Activated CD8-positive, alpha-beta T cell treated with anti-CD3 and anti-CD28 coated beads for 36 hours (primary cell): ENCODE measurements around the gene KCNMA1. TPM values are rescaled to one million over a fixed set of nuclear protein-coding genes. Genes with fewer than 3 reads are reported as not detected.
A peak's percentile ranks its signal among the peaks of the same experiment; 100 is the strongest.

ENCODE experiments used
- ATAC-seq: fragments of 200-7000 bp; cut with Tn5 transposase; one replicate; pipeline ENCODE4 v1.10.0; 2021; ENCODE audit warnings: mild to moderate bottlenecking, moderate library complexity
- CTCF ChIA-PET: fragments of 350-600 bp; sonication (Branson Sonifier 250); formaldehyde crosslinking; loops from one replicate; lab custom pipeline; 2021; ENCODE audit warnings: antibody characterized with exemption; lab: Charles Lee
- POLR2A ChIA-PET: fragments of 350-600 bp; sonication (Branson Sonifier 250); formaldehyde crosslinking; loops from one replicate; lab custom pipeline; 2021; ENCODE audit warnings: antibody characterized with exemption; lab: Charles Lee
- DNase-seq: peaks from one replicate; pipeline ENCODE4 v3.0.0-alpha.2; 2020
- H3K27ac Mint-ChIP-seq: one replicate; pipeline ENCODE4 v1.8.0; 2021; ENCODE audit warnings: mild to moderate bottlenecking, mixed read lengths
- H3K27me3 Mint-ChIP-seq: one replicate; pipeline ENCODE4 v1.8.0; 2021; ENCODE audit warnings: mixed read lengths
- H3K36me3 Mint-ChIP-seq: one replicate; pipeline ENCODE4 v1.8.0; 2021; ENCODE audit warnings: low read depth, mixed read lengths
- H3K4me1 Mint-ChIP-seq: one replicate; pipeline ENCODE4 v1.8.0; 2021; ENCODE audit warnings: low read depth, mixed read lengths
- H3K4me3 Mint-ChIP-seq: one replicate; pipeline ENCODE4 v1.8.0; 2021; ENCODE audit warnings: mild to moderate bottlenecking, moderate library complexity, mixed read lengths
- H3K9me3 Mint-ChIP-seq: one replicate; pipeline ENCODE4 v1.8.0; 2021; ENCODE audit warnings: mixed read lengths
- intact Hi-C: fragments of 100-400 bp; cut with micrococcal nuclease; formaldehyde crosslinking; loops from one replicate; pipeline ENCODE4 v1.10.0; 2022
- total RNA-seq, 2 experiments: library from RNA; stranded (reverse); gene quantifications; one replicate each; pipeline ENCODE4 v1.2.3, GENCODE V29; 2021
- TF ChIP-seq, protein P1 (sequence below): fragments of 200-600 bp; IDR thresholded peaks from one replicate; pipeline ENCODE4 v1.8.0; 2022; ENCODE audit warnings: antibody characterized with exemption, mild to moderate bottlenecking

KCNMA1 gene
- total RNA-seq, 2 experiments from 2014 or later: 0.18 TPM; not detected in 1

GRCh38 chr10:77334501-77334900 is 303.1 kb downstream of the KCNMA1 start:
- Mint-ChIP-seq H3K4me3 (no peak overlapping the region), H3K27ac (no peak overlapping the region), H3K9me3 (peaks cover 4% of the 10 kb centered on the region), H3K4me1 (no peaks in the 10 kb centered on the region), H3K36me3 (no peaks in the 10 kb centered on the region), H3K27me3 (no peaks in the 10 kb centered on the region)
- intact Hi-C loops: no loop called here
- ChIA-PET CTCF (no interaction called here), POLR2A (no interaction called here)
- no peak for DNase-seq
- TF ChIP-seq, protein P1, sequence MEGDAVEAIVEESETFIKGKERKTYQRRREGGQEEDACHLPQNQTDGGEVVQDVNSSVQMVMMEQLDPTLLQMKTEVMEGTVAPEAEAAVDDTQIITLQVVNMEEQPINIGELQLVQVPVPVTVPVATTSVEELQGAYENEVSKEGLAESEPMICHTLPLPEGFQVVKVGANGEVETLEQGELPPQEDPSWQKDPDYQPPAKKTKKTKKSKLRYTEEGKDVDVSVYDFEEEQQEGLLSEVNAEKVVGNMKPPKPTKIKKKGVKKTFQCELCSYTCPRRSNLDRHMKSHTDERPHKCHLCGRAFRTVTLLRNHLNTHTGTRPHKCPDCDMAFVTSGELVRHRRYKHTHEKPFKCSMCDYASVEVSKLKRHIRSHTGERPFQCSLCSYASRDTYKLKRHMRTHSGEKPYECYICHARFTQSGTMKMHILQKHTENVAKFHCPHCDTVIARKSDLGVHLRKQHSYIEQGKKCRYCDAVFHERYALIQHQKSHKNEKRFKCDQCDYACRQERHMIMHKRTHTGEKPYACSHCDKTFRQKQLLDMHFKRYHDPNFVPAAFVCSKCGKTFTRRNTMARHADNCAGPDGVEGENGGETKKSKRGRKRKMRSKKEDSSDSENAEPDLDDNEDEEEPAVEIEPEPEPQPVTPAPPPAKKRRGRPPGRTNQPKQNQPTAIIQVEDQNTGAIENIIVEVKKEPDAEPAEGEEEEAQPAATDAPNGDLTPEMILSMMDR: no peak
- ATAC-seq: no peak

DNA sequence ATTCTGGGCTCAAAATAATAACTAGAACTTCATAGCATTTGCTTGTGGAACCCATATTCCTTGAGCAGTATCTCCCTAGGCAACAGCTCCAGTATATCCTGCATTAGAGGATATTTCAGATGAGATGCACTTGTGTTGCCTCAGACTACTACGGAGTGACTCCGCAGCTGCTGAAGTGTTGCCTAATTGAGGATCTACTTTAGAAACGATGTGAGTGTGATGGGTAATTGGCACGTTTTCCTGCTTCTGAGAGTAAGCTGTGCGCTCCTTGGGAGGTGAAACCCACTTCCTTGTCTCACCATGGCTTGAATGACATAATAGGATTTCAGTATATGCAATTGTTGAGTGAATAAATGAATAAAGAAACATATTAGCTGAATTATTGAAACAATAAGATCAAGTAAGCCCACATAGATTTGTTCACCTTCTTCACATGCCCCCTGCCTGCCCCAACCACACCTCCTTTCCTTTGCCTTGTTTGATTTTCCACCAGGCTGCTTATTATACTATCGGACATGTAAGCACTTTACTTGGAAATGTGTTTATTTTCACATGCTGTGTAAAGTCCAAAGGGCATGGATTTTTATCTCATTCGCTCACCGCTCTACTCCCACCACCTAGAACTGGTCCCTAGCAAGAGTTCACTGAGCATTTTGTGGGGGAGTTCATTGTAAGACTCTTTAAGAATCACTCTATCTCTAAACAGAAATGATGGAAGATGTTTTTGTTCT is 303.8 kb downstream of the KCNMA1 start:
- DNase-seq (no peak), ATAC-seq (no peak)
- no peaks in the 10 kb centered on the region for H3K27me3 Mint-ChIP-seq
- TF ChIP-seq, protein P1: no peak
- H3K9me3 Mint-ChIP-seq: no peaks in the 10 kb centered on the region
- H3K27ac Mint-ChIP-seq: no peak overlapping the region
- no peaks in the 10 kb centered on the region for H3K36me3 Mint-ChIP-seq
- intact Hi-C loops: no loop called here
- ChIA-PET CTCF (no interaction called here), POLR2A (no interaction called here)
- H3K4me1 Mint-ChIP-seq: no peaks in the 10 kb centered on the region
- no peak overlapping the region for H3K4me3 Mint-ChIP-seq

- ChIA-PET CTCF (no interaction called here), POLR2A (no interaction called here)
- no peak for ATAC-seq
- no peak overlapping the region for H3K27ac Mint-ChIP-seq
- intact Hi-C loops: no loop called here
- no peak overlapping the region for H3K4me3 Mint-ChIP-seq
- no peaks in the 10 kb centered on the region for H3K36me3 Mint-ChIP-seq
- peaks cover 6% of the 10 kb centered on the region for H3K4me1 Mint-ChIP-seq
- no peak for DNase-seq
- TF ChIP-seq, protein P1: no peak
- H3K27me3 Mint-ChIP-seq: no peaks in the 10 kb centered on the region
- no peaks in the 10 kb centered on the region for H3K9me3 Mint-ChIP-seq
Observed at GRCh38 chr10:77332256-77332655, 305.4 kb downstream of the KCNMA1 start.

DNA sequence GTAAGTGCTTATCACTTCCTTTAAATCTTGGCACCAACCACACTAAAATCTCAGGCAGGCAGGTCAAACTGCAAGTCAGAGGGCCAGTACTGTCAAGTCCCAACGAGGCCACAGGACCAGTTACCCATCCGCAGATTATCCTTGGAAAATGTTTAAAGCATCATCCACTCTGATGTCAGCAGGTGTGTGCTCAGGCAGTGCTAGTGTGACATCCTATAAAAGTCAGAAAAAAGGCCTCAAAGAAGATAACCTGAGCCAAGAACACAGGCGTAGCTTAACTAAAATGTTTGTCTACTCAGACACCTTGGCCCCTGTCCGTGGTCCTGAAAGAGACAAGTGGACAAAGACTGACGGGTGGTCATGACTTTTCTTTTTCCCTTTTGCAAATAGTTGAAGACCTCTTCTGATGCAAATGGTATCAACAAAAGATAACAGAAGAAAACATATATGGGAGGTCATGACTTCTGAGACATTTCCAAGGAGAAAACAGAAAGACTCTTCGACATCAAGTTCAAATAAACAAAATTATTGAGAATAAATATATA is 309.3 kb downstream of the KCNMA1 start:
- no peak for ATAC-seq
- Mint-ChIP-seq H3K9me3 (no peaks in the 10 kb centered on the region), H3K36me3 (no peaks in the 10 kb centered on the region), H3K27me3 (no peaks in the 10 kb centered on the region), H3K4me1 (peaks cover 6% of the 10 kb centered on the region), H3K27ac (no peak overlapping the region), H3K4me3 (no peak overlapping the region)
- peak; percentile 57 for DNase-seq
- POLR2A ChIA-PET: no interaction called here
- intact Hi-C loops: no loop called here
- TF ChIP-seq, protein P1: no peak
- CTCF ChIA-PET: no interaction called here

- intact Hi-C loops: no loop called here
- no peak for DNase-seq
- Mint-ChIP-seq H3K4me1 (peaks cover 6% of the 10 kb centered on the region), H3K36me3 (no peaks in the 10 kb centered on the region), H3K9me3 (no peaks in the 10 kb centered on the region), H3K27ac (no peak overlapping the region), H3K27me3 (peaks cover 1% of the 10 kb centered on the region), H3K4me3 (no peak overlapping the region)
- CTCF ChIA-PET: no interaction called here
- POLR2A ChIA-PET: no interaction called here
- TF ChIP-seq, protein P1: no peak
- ATAC-seq: no peak
Observed at GRCh38 chr10:77325233-77325537, 312.4 kb downstream of the KCNMA1 start.
